Choroid plexus epithelial cell (primary cell): ENCODE measurements around the gene FBLIM1.
A peak's percentile ranks its signal among the peaks of the same experiment; 100 is the strongest.

ENCODE experiments used
- DNase-seq: peaks from one replicate; pipeline ENCODE4 v3.0.0-alpha.2; 2010; ENCODE audit warnings: low read depth
- H3K4me3 ChIP-seq: 2 replicates; pipeline ENCODE4 v1.5.1; 2011; ENCODE audit warnings: low read depth, mild to moderate bottlenecking, control low read depth, low read length, moderate library complexity
- TF ChIP-seq, protein P1 (sequence below): conservative IDR thresholded peaks from 2 replicates; pipeline ENCODE4 v1.5.1; 2011; ENCODE audit warnings: low read depth, mild to moderate bottlenecking, control low read depth, inconsistent platforms, low read length, moderate library complexity

FBLIM1 gene

DNA sequence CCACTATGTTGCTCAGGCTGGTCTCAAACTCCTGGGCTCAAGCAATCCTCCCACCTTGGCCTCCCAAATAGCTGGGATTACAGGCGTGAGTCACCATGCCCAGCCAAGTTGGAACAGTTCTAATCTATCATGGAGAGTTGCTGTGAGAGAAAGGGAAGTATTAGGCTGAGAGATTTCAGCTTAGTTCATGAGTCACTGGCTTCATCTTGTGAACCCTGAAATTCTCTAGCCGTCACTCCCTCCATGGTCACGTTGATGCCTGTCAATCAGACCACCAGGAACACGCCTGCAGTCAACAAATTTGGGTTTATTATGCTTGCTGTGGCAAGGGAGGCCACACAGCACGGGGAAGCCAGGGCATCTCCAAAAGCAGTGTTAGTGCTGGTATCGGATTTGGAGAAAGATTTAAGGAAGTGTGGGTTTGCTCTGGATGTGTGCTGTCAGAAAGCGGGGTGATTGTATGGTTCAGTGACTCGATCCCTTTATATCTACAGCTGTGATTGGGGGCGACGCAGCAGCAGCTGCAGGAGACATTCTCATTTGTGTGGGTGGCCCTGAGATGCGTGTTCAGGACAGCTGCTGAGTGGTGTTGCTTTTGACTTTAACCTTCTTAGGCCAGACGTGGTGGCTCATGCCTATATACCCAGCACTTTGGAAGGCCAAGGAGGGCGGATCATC lies 30.2 kb downstream of the FBLIM1 start:
- TF ChIP-seq, protein P1, sequence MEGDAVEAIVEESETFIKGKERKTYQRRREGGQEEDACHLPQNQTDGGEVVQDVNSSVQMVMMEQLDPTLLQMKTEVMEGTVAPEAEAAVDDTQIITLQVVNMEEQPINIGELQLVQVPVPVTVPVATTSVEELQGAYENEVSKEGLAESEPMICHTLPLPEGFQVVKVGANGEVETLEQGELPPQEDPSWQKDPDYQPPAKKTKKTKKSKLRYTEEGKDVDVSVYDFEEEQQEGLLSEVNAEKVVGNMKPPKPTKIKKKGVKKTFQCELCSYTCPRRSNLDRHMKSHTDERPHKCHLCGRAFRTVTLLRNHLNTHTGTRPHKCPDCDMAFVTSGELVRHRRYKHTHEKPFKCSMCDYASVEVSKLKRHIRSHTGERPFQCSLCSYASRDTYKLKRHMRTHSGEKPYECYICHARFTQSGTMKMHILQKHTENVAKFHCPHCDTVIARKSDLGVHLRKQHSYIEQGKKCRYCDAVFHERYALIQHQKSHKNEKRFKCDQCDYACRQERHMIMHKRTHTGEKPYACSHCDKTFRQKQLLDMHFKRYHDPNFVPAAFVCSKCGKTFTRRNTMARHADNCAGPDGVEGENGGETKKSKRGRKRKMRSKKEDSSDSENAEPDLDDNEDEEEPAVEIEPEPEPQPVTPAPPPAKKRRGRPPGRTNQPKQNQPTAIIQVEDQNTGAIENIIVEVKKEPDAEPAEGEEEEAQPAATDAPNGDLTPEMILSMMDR: no peak
- peak; percentile 57 for DNase-seq
- H3K4me3 ChIP-seq: no peak overlapping the region

DNA sequence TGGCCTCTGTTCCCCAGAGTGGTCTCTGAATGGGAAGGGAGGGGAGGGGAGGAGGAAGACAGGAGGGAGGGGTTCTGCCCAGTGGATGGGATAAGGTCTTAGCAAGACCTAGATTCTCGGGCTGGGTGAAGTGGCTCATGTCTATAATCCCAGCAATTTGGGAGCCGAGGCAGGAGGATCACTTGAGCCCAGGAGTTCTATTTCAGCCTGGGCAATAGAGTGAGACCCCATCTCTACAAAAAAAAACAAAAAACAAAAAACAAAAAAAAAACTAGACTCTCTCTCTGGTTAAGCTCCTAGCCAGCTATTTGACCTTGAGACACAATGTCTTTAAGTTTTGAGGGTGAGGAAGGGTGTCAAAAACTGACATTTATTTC lies 37.5 kb downstream of the FBLIM1 start:
- TF ChIP-seq, protein P1: no peak
- no peak overlapping the region for H3K4me3 ChIP-seq
- DNase-seq: no peak

DNA sequence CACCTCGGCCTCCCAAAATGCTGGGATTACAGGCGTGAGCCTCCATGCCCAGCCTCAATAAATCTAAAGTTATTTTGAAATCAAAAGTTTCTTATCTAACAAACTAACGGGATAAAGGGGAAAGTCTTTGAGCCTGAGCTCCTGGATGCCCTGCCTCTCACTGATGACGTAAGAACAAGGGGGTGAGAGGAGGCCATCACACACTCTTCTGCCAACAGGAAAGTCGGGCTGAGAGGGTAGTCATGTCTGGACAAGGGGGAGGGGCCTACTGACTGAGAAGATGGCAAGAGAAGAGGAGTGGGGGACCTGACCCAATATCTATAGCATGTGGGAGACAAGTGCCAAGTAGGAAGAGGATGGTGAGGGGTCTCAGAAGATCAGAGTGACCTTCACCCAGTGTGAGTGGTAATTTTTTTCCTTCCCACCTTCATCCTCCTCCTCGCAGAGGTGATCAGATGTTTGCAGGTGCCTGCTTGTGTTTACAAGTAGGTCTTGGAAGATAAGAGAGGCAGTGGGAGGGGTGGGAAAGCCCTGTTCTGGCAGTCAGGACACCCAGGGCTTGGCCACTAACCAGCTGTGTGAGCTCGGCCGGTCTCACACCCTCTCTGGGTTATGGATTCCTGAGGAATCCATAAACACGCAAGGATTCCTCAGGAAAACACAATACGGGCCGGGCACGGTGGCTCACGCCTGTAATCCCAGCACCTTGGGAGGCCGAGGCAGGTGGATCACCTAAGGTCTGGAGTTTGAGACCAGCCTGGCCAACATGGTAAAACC lies 39.2 kb downstream of the FBLIM1 start:
- DNase-seq: no peak
- TF ChIP-seq, protein P1: no peak

DNA sequence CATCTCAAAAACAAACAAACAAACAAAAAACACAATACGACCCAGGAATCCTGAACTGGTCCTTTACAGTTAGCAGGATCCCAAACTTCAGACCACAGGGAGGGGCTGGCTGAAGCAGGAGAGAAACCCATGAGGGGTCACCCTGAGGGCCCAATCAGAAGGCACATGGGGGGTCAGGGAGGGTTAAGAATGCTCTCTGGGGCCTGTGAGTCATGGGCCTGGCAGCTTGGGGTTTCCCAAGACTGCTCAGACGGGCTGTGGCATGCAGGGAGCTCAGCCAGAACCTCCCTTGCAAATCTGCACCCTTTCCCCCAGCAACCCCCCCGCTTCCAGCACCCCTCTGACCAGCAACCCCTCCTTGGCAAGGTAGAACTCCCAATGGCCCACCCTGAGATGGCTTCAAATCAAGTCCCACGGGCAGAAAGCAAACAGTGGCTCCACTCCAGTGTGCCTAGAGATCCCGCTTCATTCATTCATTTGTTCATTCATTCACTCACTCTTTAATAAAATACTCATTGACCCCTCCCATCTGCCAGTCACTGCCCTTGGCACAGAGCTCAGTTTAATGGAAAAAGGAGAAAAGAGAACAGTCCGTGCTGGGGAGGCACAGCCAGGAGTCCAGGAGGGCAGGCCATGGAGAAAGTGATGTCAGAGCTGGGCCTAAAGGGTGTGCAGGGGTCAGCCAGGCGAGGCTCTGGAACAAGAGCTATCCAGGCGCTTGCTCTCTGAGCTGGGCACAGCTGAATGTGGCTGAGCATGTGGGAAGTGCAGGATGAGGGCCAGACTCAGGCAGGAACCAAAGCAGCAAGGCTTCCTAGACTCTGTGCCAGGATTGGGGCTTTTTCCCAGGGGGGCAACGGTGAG lies 40.6 kb downstream of the FBLIM1 start:
- H3K4me3 ChIP-seq: no peak overlapping the region
- peak; percentile 98 for DNase-seq
- TF ChIP-seq, protein P1: no peak

More for the DNA sequence above, 39.2 kb downstream of the FBLIM1 start:
- no peak overlapping the region for H3K4me3 ChIP-seq

DNA sequence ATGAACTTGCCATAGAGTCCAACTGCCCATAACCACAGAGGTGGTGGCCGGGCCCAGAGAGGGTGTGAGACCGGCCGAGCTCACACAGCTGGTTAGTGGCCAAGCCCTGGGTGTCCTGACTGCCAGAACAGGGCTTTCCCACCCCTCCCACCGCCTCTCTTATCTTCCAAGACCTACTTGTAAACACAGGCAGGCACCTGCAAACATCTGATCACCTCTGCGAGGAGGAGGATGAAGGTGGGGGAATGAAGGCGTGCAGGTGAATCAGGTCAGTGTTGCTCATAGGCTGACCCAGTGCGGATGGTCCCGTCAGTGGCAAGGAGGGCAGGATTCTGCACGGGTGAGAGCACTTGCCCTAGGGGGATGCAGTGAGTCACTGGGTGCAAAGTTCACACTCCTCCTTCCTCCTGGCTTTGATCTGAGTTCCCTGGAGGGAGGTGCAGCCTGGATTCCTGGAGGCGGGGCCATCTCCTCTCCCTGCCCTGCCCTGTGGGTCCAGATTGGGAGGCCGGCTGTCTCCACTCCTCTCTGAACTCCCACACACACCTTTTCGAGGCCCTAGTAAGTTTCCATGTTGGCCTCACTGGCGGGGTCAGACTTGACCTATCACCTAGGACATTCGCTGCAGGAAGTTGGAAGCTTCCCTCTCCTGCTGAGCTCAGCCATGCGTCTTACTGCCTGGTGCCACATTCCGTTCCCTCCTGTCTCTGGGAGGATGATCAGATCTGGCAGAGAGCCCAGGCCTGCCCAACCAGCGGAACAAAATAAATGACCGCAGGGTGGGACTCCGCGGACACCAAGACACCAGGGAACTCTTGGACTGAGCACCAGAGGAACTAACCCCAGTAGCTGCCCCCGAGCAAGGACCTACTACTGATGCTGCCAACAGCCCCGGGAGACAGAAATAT lies 41.6 kb downstream of the FBLIM1 start:
- DNase-seq: peak; percentile 40
- TF ChIP-seq, protein P1: no peak
- no peak overlapping the region for H3K4me3 ChIP-seq

DNA sequence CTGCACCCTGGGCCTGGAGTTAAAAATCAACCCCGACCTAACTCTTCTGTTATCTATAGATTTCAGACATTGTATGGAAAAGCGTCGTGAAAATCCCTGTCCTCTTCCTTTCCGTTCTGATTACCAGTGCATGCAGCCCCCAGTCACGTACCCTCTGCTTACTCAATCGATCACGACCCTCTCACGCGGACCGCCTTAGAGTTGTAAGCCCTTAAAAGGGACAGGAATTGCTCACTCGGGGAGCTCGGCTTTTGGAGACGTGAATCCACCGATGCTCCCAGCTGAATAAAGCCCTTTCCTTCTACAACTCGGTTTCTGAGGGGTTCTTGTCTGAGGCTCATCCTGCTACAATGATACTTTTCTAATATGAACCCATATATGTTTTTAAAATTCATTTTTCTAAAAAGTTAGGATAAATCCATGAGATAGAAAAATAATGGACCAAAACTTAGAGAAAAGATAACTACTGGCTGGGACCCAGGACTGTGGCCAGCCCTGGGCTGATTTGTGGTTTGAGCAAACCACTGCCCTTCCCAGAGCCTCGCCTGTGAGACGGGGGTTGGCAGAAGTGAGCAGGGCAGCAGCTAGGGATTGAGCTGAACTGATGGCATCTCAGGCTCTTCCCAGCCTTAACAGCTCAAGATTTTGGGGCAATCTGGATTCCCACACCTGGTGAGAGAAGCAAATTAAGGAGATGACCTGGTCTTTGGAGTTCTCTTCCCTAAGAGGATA lies 43.8 kb downstream of the FBLIM1 start:
- no peak overlapping the region for H3K4me3 ChIP-seq
- TF ChIP-seq, protein P1: no peak
- DNase-seq: peak; percentile 8
